ENCODE data around the gene CYP4F8. TPM values are rescaled to one million over a fixed set of nuclear protein-coding genes. Genes with fewer than 3 reads are reported as not detected.
"Not testable (repeated sequence)": the region's sequence is repeated elsewhere in the genome, so short reads cannot be mapped to it uniquely, and the experiment has no call there.

Gene CYP4F8
- polyA plus RNA-seq, 2 donors = 0.10 to 0.19 TPM

GRCh38 chr19:15671891-15672579 is 57.0 kb downstream of the CYP4F8 start:
- H3K4me3 ChIP-seq (ENCODE audit: low read depth in 1 of 2, low read length in 2 of 2) = no peak overlapping the region
- H3K36me3 ChIP-seq (ENCODE audit: control insufficient read depth in 2 of 2, insufficient read depth in 2 of 2, low read length in 1 of 2) = no peaks in the 10 kb centered on the region
- peaks cover 8 to 15% of the 10 kb centered on the region in 2 donors for H3K4me1 ChIP-seq (ENCODE audit: control insufficient read depth in 2 of 2, insufficient read depth in 2 of 2, low read length in 1 of 2)
- H3K27ac ChIP-seq (ENCODE audit: low read depth in 2 of 2, low read length in 1 of 2) = peak overlapping the region; percentile 83 to 97
- no peaks in the 10 kb centered on the region for H3K9me3 ChIP-seq (ENCODE audit: control insufficient read depth in 2 of 2, insufficient read depth in 1 of 2, low read depth in 1 of 2, low read length in 1 of 2)
- WGBS, 2 donors = 40 to 46% methylated on average over 10 of the region's 10 CpGs
- no peaks in the 10 kb centered on the region for H3K27me3 ChIP-seq (ENCODE audit: control insufficient read depth in 1 of 2, insufficient read depth in 2 of 2, low read length in 2 of 2)

GRCh38 chr19:15672580-15673175 is 57.7 kb downstream of the CYP4F8 start, which contains the start of gene CYP4F12:
Gene CYP4F12 (plus strand): TSS chr19:15673087. CDS start chr19:15673530, 443 bp downstream.
- Histone ChIP-seq H3K9me3 (ENCODE audit: control insufficient read depth in 2 of 2, insufficient read depth in 1 of 2, low read depth in 1 of 2, low read length in 1 of 2) (no peaks in the 10 kb centered on the region), H3K4me3 (ENCODE audit: low read depth in 1 of 2, low read length in 2 of 2) (peak within 1 kb of the TSS; percentile 56 to 61), H3K36me3 (ENCODE audit: control insufficient read depth in 2 of 2, insufficient read depth in 2 of 2, low read length in 1 of 2) (no peaks in the 10 kb centered on the region), H3K27me3 (ENCODE audit: control insufficient read depth in 1 of 2, insufficient read depth in 2 of 2, low read length in 2 of 2) (no peaks in the 10 kb centered on the region), H3K27ac (ENCODE audit: low read depth in 2 of 2, low read length in 1 of 2) (peak within 1 kb of the TSS; percentile 83 to 97), H3K4me1 (ENCODE audit: control insufficient read depth in 2 of 2, insufficient read depth in 2 of 2, low read length in 1 of 2) (peaks cover 8 to 15% of the 10 kb centered on the region in 2 donors)
- WGBS, 2 donors = 14 to 17% methylated on average over 6 of the region's 6 CpGs

DNA sequence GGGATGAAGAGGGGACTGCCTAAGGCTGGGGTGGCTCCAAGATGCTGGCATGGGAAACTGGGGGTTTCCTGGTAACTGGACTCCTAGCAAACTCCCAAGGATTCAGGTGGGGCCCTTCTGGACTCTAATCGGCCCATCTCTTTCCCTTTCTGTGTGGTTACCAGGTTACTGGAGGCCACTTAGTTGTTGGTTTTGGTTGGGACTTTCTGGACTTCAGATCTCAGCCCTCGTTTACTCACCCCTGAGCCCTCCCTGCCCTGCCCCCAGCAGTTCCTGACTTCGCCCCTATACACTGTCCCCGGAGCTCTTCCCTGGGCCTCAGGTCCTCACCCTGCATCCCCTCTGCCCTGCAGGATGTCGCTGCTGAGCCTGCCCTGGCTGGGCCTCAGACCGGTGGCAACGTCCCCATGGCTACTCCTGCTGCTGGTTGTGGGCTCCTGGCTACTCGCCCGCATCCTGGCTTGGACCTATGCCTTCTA is 58.2 kb downstream of the CYP4F8 start:
- Histone ChIP-seq H3K9me3 (ENCODE audit: control insufficient read depth in 2 of 2, insufficient read depth in 1 of 2, low read depth in 1 of 2, low read length in 1 of 2) (no peaks in the 10 kb centered on the region), H3K27ac (ENCODE audit: low read depth in 2 of 2, low read length in 1 of 2) (peak overlapping the region; percentile 83 to 97), H3K4me1 (ENCODE audit: control insufficient read depth in 2 of 2, insufficient read depth in 2 of 2, low read length in 1 of 2) (peaks cover 8 to 15% of the 10 kb centered on the region in 2 donors), H3K27me3 (ENCODE audit: control insufficient read depth in 1 of 2, insufficient read depth in 2 of 2, low read length in 2 of 2) (no peaks in the 10 kb centered on the region), H3K4me3 (ENCODE audit: low read depth in 1 of 2, low read length in 2 of 2) (peak overlapping the region; percentile 56 to 61), H3K36me3 (ENCODE audit: control insufficient read depth in 2 of 2, insufficient read depth in 2 of 2, low read length in 1 of 2) (peaks cover 0 to 2% of the 10 kb centered on the region in 2 donors)
- WGBS, 2 donors = 17 to 21% methylated on average over 9 of the region's 9 CpGs

GRCh38 chr19:15675560-15675959 is 60.5 kb downstream of the CYP4F8 start:
- Histone ChIP-seq H3K27ac (ENCODE audit: low read depth in 2 of 2, low read length in 1 of 2) (no peak overlapping the region), H3K4me1 (ENCODE audit: control insufficient read depth in 2 of 2, insufficient read depth in 2 of 2, low read length in 1 of 2) (peaks cover 6 to 10% of the 10 kb centered on the region in 2 donors), H3K36me3 (ENCODE audit: control insufficient read depth in 2 of 2, insufficient read depth in 2 of 2, low read length in 1 of 2) (peaks cover 2 to 10% of the 10 kb centered on the region in 2 donors), H3K9me3 (ENCODE audit: control insufficient read depth in 2 of 2, insufficient read depth in 1 of 2, low read depth in 1 of 2, low read length in 1 of 2) (no peaks in the 10 kb centered on the region), H3K4me3 (ENCODE audit: low read depth in 1 of 2, low read length in 2 of 2) (no peak overlapping the region), H3K27me3 (ENCODE audit: control insufficient read depth in 1 of 2, insufficient read depth in 2 of 2, low read length in 2 of 2) (no peaks in the 10 kb centered on the region)
- WGBS, 2 donors = 60 to 69% methylated on average over 3 of the region's 3 CpGs

DNA sequence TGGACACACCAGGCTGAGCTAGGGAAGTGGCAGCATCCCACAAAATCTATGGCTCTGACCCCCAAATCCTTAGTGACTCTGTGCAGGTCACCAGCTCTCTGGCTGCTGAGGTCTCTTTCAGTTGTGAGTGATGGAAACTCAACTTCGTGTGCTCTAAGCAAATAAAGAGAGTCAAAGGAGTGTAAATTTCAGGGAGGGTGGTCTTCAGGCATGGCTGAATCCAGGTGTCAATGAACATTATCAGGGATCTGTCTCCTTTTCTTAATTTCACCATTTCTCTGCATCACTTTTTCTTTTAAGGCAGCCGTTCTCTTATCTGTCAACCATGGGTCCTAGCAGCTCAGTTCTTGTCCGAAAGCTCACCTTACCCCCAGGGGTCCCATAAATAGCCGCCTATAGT is 64.1 kb downstream of the CYP4F8 start:
- Histone ChIP-seq H3K36me3 (ENCODE audit: control insufficient read depth in 2 of 2, insufficient read depth in 2 of 2, low read length in 1 of 2) (peaks cover 2 to 21% of the 10 kb centered on the region in 2 donors), H3K9me3 (ENCODE audit: control insufficient read depth in 2 of 2, insufficient read depth in 1 of 2, low read depth in 1 of 2, low read length in 1 of 2) (no peaks in the 10 kb centered on the region), H3K4me1 (ENCODE audit: control insufficient read depth in 2 of 2, insufficient read depth in 2 of 2, low read length in 1 of 2) (peaks cover 3 to 6% of the 10 kb centered on the region in 2 donors), H3K27ac (ENCODE audit: low read depth in 2 of 2, low read length in 1 of 2) (no peak overlapping the region), H3K4me3 (ENCODE audit: low read depth in 1 of 2, low read length in 2 of 2) (no peak overlapping the region), H3K27me3 (ENCODE audit: control insufficient read depth in 1 of 2, insufficient read depth in 2 of 2, low read length in 2 of 2) (no peaks in the 10 kb centered on the region)
- 18 to 21% methylated on average over 4 of the region's 4 CpGs for WGBS, 2 donors

DNA sequence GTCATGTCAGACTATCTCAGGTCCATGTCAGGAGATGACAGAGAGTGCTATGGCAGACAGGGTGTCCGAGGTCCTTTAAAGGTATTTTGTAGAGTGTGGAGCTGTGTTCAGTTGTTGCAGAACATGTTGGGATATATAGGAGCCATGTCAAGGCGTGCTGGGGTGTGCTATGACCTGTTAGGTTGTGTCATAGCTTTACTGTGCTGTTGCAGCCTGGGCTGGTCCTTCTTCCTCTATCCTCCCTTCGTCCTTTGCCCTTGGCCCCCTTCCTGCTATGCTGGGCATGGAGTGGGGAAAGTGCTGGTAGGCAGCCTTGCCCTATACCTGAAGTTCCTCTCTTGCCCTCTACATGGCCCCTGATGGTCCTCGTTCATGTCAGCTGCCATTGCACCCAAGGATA is 64.8 kb downstream of the CYP4F8 start:
- H3K9me3 ChIP-seq (ENCODE audit: control insufficient read depth in 2 of 2, insufficient read depth in 1 of 2, low read depth in 1 of 2, low read length in 1 of 2); H3K27me3 ChIP-seq (ENCODE audit: control insufficient read depth in 1 of 2, insufficient read depth in 2 of 2, low read length in 2 of 2); H3K4me3 ChIP-seq (ENCODE audit: low read depth in 1 of 2, low read length in 2 of 2); H3K27ac ChIP-seq (ENCODE audit: low read depth in 2 of 2, low read length in 1 of 2); H3K4me1 ChIP-seq (ENCODE audit: control insufficient read depth in 2 of 2, insufficient read depth in 2 of 2, low read length in 1 of 2): not testable (repeated sequence)
- peaks cover 2 to 24% of the 10 kb centered on the region in 2 donors for H3K36me3 ChIP-seq (ENCODE audit: control insufficient read depth in 2 of 2, insufficient read depth in 2 of 2, low read length in 1 of 2)
- 62 to 68% methylated on average over 4 of the region's 4 CpGs for WGBS, 2 donors

Other genes with a start within 250 kb of the CYP4F8 start
- 10 to 100 TPM; 13.1 to 15.0 TPM for gene AKAP8, start 235.4 kb upstream of the CYP4F8 start, polyA plus RNA-seq
- 10 to 100 TPM; 37.9 to 75.5 TPM for gene AKAP8L, start 196.2 kb upstream of the CYP4F8 start, polyA plus RNA-seq
- gene WIZ, start 165.3 kb upstream of the CYP4F8 start, polyA plus RNA-seq = 10 to 100 TPM; 17.4 to 17.5 TPM
- 1 to 10 TPM; 3.6 to 5.8 TPM for gene RASAL3, start 150.7 kb upstream of the CYP4F8 start, polyA plus RNA-seq
- under 1 TPM in 1 of 2 donors, not detected in 1; 0.02 TPM for gene PGLYRP2, start 135.7 kb upstream of the CYP4F8 start, polyA plus RNA-seq
- gene CYP4F22, start 106.7 kb upstream of the CYP4F8 start, polyA plus RNA-seq = 10 to 100 TPM in 1 of 2 donors, 1 to 10 TPM in 1; 4.4 to 17.3 TPM
- gene CYP4F3, start 25.7 kb downstream of the CYP4F8 start, polyA plus RNA-seq = 10 to 100 TPM; 11.6 to 17.1 TPM
- 10 to 100 TPM; 31.6 to 50.0 TPM for gene CYP4F12, start 57.9 kb downstream of the CYP4F8 start, polyA plus RNA-seq
- not detected for gene OR10H2, start 112.8 kb downstream of the CYP4F8 start, polyA plus RNA-seq
- gene OR10H3, start 122.8 kb downstream of the CYP4F8 start, polyA plus RNA-seq = not detected
- gene OR10H5, start 172.4 kb downstream of the CYP4F8 start, polyA plus RNA-seq = not detected
- under 1 TPM in 1 of 2 donors, not detected in 1; 0.04 TPM for gene OR10H1, start 200.4 kb downstream of the CYP4F8 start, polyA plus RNA-seq

All from esophagus (tissue), 2 donors.